Erythroblast (primary cell): Measurements from ENCODE around the gene NFIX.

Experiments
- GATA1 ChIP-seq: IDR thresholded peaks from 2 replicates; pipeline ENCODE4 v1.6.1; 2011; ENCODE audit warnings: low read depth, mild to moderate bottlenecking, control low read depth, low read length, moderate library complexity
- POLR2A ChIP-seq: IDR thresholded peaks from 2 replicates; pipeline ENCODE4 v1.6.1; 2011; ENCODE audit warnings: mild to moderate bottlenecking, low read length

- TF ChIP-seq POLR2A (no peak), GATA1 (no peak)
Measured at GRCh38 chr19:12987781-12988180, 7.5 kb upstream of the NFIX start.
